ENCODE results near the gene HS6ST1. TPM values are rescaled to one million over a fixed set of nuclear protein-coding genes. Genes with fewer than 3 reads are reported as not detected.

HS6ST1 gene
- total RNA-seq, 2 donors from 2014 or later = 12.5 to 12.9 TPM

- H3K4me1 Mint-ChIP-seq = peaks cover 22% of the 10 kb centered on the region
- H3K36me3 Mint-ChIP-seq (ENCODE audit: low read depth) = peaks cover 2% of the 10 kb centered on the region
- H3K9me3 ChIP-seq (ENCODE audit: control insufficient read depth, low read length, poor library complexity, severe bottlenecking) = no peaks in the 10 kb centered on the region
- H3K27me3 Mint-ChIP-seq = no peaks in the 10 kb centered on the region
- no peak overlapping the region for H3K27ac Mint-ChIP-seq
- DNase-seq (no peak), ATAC-seq (no peak)
- H3K4me3 Mint-ChIP-seq = no peak overlapping the region
Observed at GRCh38 chr2:128300151-128301020, 18.3 kb downstream of the HS6ST1 start.

- H3K4me3 Mint-ChIP-seq = no peak overlapping the region
- DNase-seq = no peak
- no peaks in the 10 kb centered on the region for H3K27me3 Mint-ChIP-seq
- no peaks in the 10 kb centered on the region for H3K9me3 ChIP-seq (ENCODE audit: control insufficient read depth, low read length, poor library complexity, severe bottlenecking)
- ATAC-seq = no peak
- peaks cover 2% of the 10 kb centered on the region for H3K36me3 Mint-ChIP-seq (ENCODE audit: low read depth)
- H3K4me1 Mint-ChIP-seq = peaks cover 21% of the 10 kb centered on the region
- H3K27ac Mint-ChIP-seq = no peak overlapping the region
Observed at GRCh38 chr2:128299628-128300027, 19.0 kb downstream of the HS6ST1 start.

- peaks cover 2% of the 10 kb centered on the region for H3K36me3 Mint-ChIP-seq (ENCODE audit: low read depth)
- H3K4me1 Mint-ChIP-seq = peaks cover 19% of the 10 kb centered on the region
- DNase-seq (no peak), ATAC-seq (no peak)
- H3K27me3 Mint-ChIP-seq = no peaks in the 10 kb centered on the region
- no peak overlapping the region for H3K27ac Mint-ChIP-seq
- H3K4me3 Mint-ChIP-seq = no peak overlapping the region
- no peaks in the 10 kb centered on the region for H3K9me3 ChIP-seq (ENCODE audit: control insufficient read depth, low read length, poor library complexity, severe bottlenecking)
Observed at GRCh38 chr2:128298846-128299507, 19.7 kb downstream of the HS6ST1 start.

- Mint-ChIP-seq H3K27ac (no peak overlapping the region), H3K36me3 (ENCODE audit: low read depth) (peaks cover 2% of the 10 kb centered on the region), H3K4me1 (peaks cover 20% of the 10 kb centered on the region), H3K27me3 (no peaks in the 10 kb centered on the region), H3K4me3 (no peak overlapping the region)
- ATAC-seq (no peak), DNase-seq (no peak)
- H3K9me3 ChIP-seq (ENCODE audit: control insufficient read depth, low read length, poor library complexity, severe bottlenecking) = no peaks in the 10 kb centered on the region
Observed at GRCh38 chr2:128298286-128298685, 20.4 kb downstream of the HS6ST1 start.

- no peak for DNase-seq
- Mint-ChIP-seq H3K4me1 (peaks cover 17% of the 10 kb centered on the region), H3K27ac (no peak overlapping the region), H3K36me3 (ENCODE audit: low read depth) (no peaks in the 10 kb centered on the region), H3K4me3 (no peak overlapping the region), H3K27me3 (no peaks in the 10 kb centered on the region)
- H3K9me3 ChIP-seq (ENCODE audit: control insufficient read depth, low read length, poor library complexity, severe bottlenecking) = no peaks in the 10 kb centered on the region
- no peak for ATAC-seq
Observed at GRCh38 chr2:128293870-128294455, 24.7 kb downstream of the HS6ST1 start.

GRCh38 chr2:128293426-128293755 is 25.3 kb downstream of the HS6ST1 start:
- H3K9me3 ChIP-seq (ENCODE audit: control insufficient read depth, low read length, poor library complexity, severe bottlenecking) = no peaks in the 10 kb centered on the region
- DNase-seq (no peak), ATAC-seq (no peak)
- no peaks in the 10 kb centered on the region for H3K36me3 Mint-ChIP-seq (ENCODE audit: low read depth)
- H3K4me3 Mint-ChIP-seq = no peak overlapping the region
- H3K27me3 Mint-ChIP-seq = no peaks in the 10 kb centered on the region
- H3K4me1 Mint-ChIP-seq = peaks cover 18% of the 10 kb centered on the region
- no peak overlapping the region for H3K27ac Mint-ChIP-seq

- H3K4me1 Mint-ChIP-seq = peaks cover 18% of the 10 kb centered on the region
- H3K4me3 Mint-ChIP-seq = no peak overlapping the region
- H3K27ac Mint-ChIP-seq = no peak overlapping the region
Observed at GRCh38 chr2:128292599-128293425, 25.9 kb downstream of the HS6ST1 start.

GRCh38 chr2:128291844-128292598 is 26.6 kb downstream of the HS6ST1 start:
- no peak for DNase-seq
- no peak overlapping the region for H3K4me3 Mint-ChIP-seq
- ATAC-seq = no peak
- H3K27me3 Mint-ChIP-seq = no peaks in the 10 kb centered on the region
- H3K36me3 Mint-ChIP-seq (ENCODE audit: low read depth) = no peaks in the 10 kb centered on the region
- H3K4me1 Mint-ChIP-seq = peaks cover 18% of the 10 kb centered on the region
- no peaks in the 10 kb centered on the region for H3K9me3 ChIP-seq (ENCODE audit: control insufficient read depth, low read length, poor library complexity, severe bottlenecking)
- H3K27ac Mint-ChIP-seq = no peak overlapping the region

More at GRCh38 chr2:128292599-128293425, 25.9 kb downstream of the HS6ST1 start:
- ATAC-seq = no peak
- H3K27me3 Mint-ChIP-seq = no peaks in the 10 kb centered on the region
- H3K36me3 Mint-ChIP-seq (ENCODE audit: low read depth) = no peaks in the 10 kb centered on the region
- no peak for DNase-seq
- no peaks in the 10 kb centered on the region for H3K9me3 ChIP-seq (ENCODE audit: control insufficient read depth, low read length, poor library complexity, severe bottlenecking)

GRCh38 chr2:128291161-128291843 is 27.4 kb downstream of the HS6ST1 start:
- no peak overlapping the region for H3K4me3 Mint-ChIP-seq
- no peak overlapping the region for H3K27ac Mint-ChIP-seq
- H3K4me1 Mint-ChIP-seq = peaks cover 17% of the 10 kb centered on the region
- no peaks in the 10 kb centered on the region for H3K36me3 Mint-ChIP-seq (ENCODE audit: low read depth)
- no peaks in the 10 kb centered on the region for H3K27me3 Mint-ChIP-seq
- no peaks in the 10 kb centered on the region for H3K9me3 ChIP-seq (ENCODE audit: control insufficient read depth, low read length, poor library complexity, severe bottlenecking)
- DNase-seq = no peak
- no peak for ATAC-seq

GRCh38 chr2:128290356-128290755 is 28.3 kb downstream of the HS6ST1 start:
- no peaks in the 10 kb centered on the region for H3K9me3 ChIP-seq (ENCODE audit: control insufficient read depth, low read length, poor library complexity, severe bottlenecking)
- no peak for ATAC-seq
- no peak for DNase-seq
- no peaks in the 10 kb centered on the region for H3K27me3 Mint-ChIP-seq
- no peak overlapping the region for H3K27ac Mint-ChIP-seq
- no peak overlapping the region for H3K4me3 Mint-ChIP-seq
- H3K4me1 Mint-ChIP-seq = peaks cover 9% of the 10 kb centered on the region
- H3K36me3 Mint-ChIP-seq (ENCODE audit: low read depth) = no peaks in the 10 kb centered on the region

GRCh38 chr2:128289439-128289838 is 29.2 kb downstream of the HS6ST1 start:
- H3K4me1 Mint-ChIP-seq = peaks cover 7% of the 10 kb centered on the region
- ATAC-seq = no peak
- H3K27me3 Mint-ChIP-seq = no peaks in the 10 kb centered on the region
- H3K9me3 ChIP-seq (ENCODE audit: control insufficient read depth, low read length, poor library complexity, severe bottlenecking) = no peaks in the 10 kb centered on the region
- DNase-seq = no peak
- no peak overlapping the region for H3K27ac Mint-ChIP-seq
- H3K36me3 Mint-ChIP-seq (ENCODE audit: low read depth) = no peaks in the 10 kb centered on the region
- H3K4me3 Mint-ChIP-seq = no peak overlapping the region

GRCh38 chr2:128288781-128289180 is 29.9 kb downstream of the HS6ST1 start:
- no peak overlapping the region for H3K27ac Mint-ChIP-seq
- no peak overlapping the region for H3K4me3 Mint-ChIP-seq
- H3K4me1 Mint-ChIP-seq = peaks cover 5% of the 10 kb centered on the region
- H3K27me3 Mint-ChIP-seq = no peaks in the 10 kb centered on the region
- H3K9me3 ChIP-seq (ENCODE audit: control insufficient read depth, low read length, poor library complexity, severe bottlenecking) = no peaks in the 10 kb centered on the region
- DNase-seq = no peak
- no peaks in the 10 kb centered on the region for H3K36me3 Mint-ChIP-seq (ENCODE audit: low read depth)
- ATAC-seq = no peak
